K562 (cell line): ENCODE data around the gene INO80. TPM values are rescaled to one million over a fixed set of nuclear protein-coding genes. Genes with fewer than 3 reads are reported as not detected.

Experiments used
- ATAC-seq: fragments of 200-7000 bp; cut with Tn5 transposase; 3 replicates; pipeline ENCODE4 v1.9.1; 2020; ENCODE audit warnings: moderate library complexity
- BruUV-seq: library from RNA; stranded (reverse); fragments of 400-500 nt; replicated peaks from 2 replicates; lab custom pipeline; 2021; lab: Mats Ljungman, UMichigan
- CTCF ChIA-PET: fragments of 300-600 bp; formaldehyde crosslinking; extraction: SDS; loops from one replicate; lab custom pipeline; 2021; ENCODE audit warnings: low intra/inter-chr PET ratio; lab: Yijun Ruan, JAX
- POLR2A ChIA-PET: fragments of 300-600, 350-650 bp; sonication (Branson Sonifier 250); formaldehyde crosslinking; extraction: SDS; loops from one replicate; lab custom pipeline; 2021; ENCODE audit warnings: antibody characterized with exemption, inconsistent platforms; lab: Yijun Ruan, JAX
- DNase-seq, 4 experiments: peaks; one replicate each; pipeline versions ENCODE4 v3.0.0 to v3.0.0-alpha.2; 2011 to 2018; ENCODE audit warnings: low spot score in 3 of 4, mixed read lengths in 3 of 4; ENCODE audit errors: extremely low read depth in 1 of 4
- FAIRE-seq: peaks from 2 replicates; lab custom pipeline; 2011; peaks lifted over from hg19 to GRCh38; lab: Jason Lieb, UNC
- H2AFZ ChIP-seq: 2 replicates; pipeline ENCODE4 v1.6.0; 2011; ENCODE audit warnings: low read depth, low read length, control low read depth, inconsistent platforms
- H3K27ac ChIP-seq: fragments of 200-600 bp; 3 replicates; pipeline ENCODE4 v1.8.0; 2011; ENCODE audit warnings: low read depth, mild to moderate bottlenecking, control low read depth, inconsistent platforms, low read length, moderate library complexity, mixed read lengths; ENCODE audit errors: extremely low read depth
- H3K27me3 ChIP-seq, 2 experiments: fragments of 300-600 bp in 1 of 2; 2 replicates in 1 of 2; 3 replicates in 1 of 2; pipeline versions ENCODE4 v1.6.0 to v1.8.0; 2011; ENCODE audit warnings: inconsistent platforms in 2 of 2, low read length in 2 of 2, mild to moderate bottlenecking in 1 of 2, mixed read lengths in 1 of 2, moderate library complexity in 1 of 2; ENCODE audit not compliant: control insufficient read depth in 2 of 2, insufficient read depth in 2 of 2
- H3K36me3 ChIP-seq: fragments of 300-600 bp; 3 replicates; pipeline ENCODE4 v1.8.0; 2011; ENCODE audit warnings: mild to moderate bottlenecking, low read length, inconsistent platforms; ENCODE audit not compliant: control insufficient read depth, insufficient read depth
- H3K4me1 ChIP-seq, 2 experiments: fragments of 200-600 bp in 1 of 2; replicated peaks in 1 of 2; 2 replicates in 1 of 2; 3 replicates in 1 of 2; pipeline versions ENCODE4 v1.5.1 to v1.8.0; 2011; ENCODE audit warnings: inconsistent platforms in 2 of 2, low read length in 2 of 2, mild to moderate bottlenecking in 1 of 2, mixed read lengths in 1 of 2, moderate library complexity in 1 of 2; ENCODE audit not compliant: control insufficient read depth in 2 of 2, insufficient read depth in 2 of 2
- H3K4me2 ChIP-seq: 2 replicates; pipeline ENCODE4 v1.6.1; 2011; ENCODE audit warnings: low read length, control low read depth, inconsistent platforms, mixed read lengths; ENCODE audit not compliant: insufficient read depth
- H3K4me3 ChIP-seq: fragments of 200-600 bp; sonication (generic), shearing (Covaris generic); 2 replicates; pipeline ENCODE4 v1.5.1; 2016; ENCODE audit warnings: control low read depth, inconsistent platforms
- H3K79me2 ChIP-seq: fragments of 200-600 bp; 3 replicates; pipeline ENCODE4 v1.8.0; 2011; ENCODE audit warnings: low read length, inconsistent platforms; ENCODE audit not compliant: control insufficient read depth, insufficient read depth
- H3K9ac ChIP-seq, 2 experiments: 2 replicates each; pipeline versions ENCODE4 v1.6.0 to v1.6.1; 2011; ENCODE audit warnings: low read depth in 2 of 2, low read length in 2 of 2, control low read depth in 1 of 2, inconsistent platforms in 1 of 2, mild to moderate bottlenecking in 1 of 2, mixed read lengths in 1 of 2; ENCODE audit not compliant: insufficient read depth in 1 of 2
- H3K9me1 ChIP-seq: one replicate; pipeline ENCODE4 v1.6.0; 2011; ENCODE audit warnings: inconsistent platforms, mild to moderate bottlenecking, low read length, moderate library complexity; ENCODE audit not compliant: control insufficient read depth, insufficient read depth
- H3K9me3 ChIP-seq: replicated peaks from 2 replicates; pipeline ENCODE4 v1.5.1; 2011; ENCODE audit warnings: low read depth, low read length, inconsistent platforms; ENCODE audit not compliant: control insufficient read depth, insufficient read depth
- H4K20me1 ChIP-seq: replicated peaks from 2 replicates; pipeline ENCODE4 v1.6.1; 2011; ENCODE audit warnings: low read length, inconsistent platforms, mixed read lengths; ENCODE audit not compliant: control insufficient read depth, insufficient read depth
- CHCHD3 ChIP-seq: fragments of 250-450 bp; sonication (Bioruptor Pico); IDR thresholded peaks from 2 replicates; pipeline ENCODE4 v2.1.2; 2022; ENCODE audit warnings: mild to moderate bottlenecking
- GABPB1 ChIP-seq: sonication (generic); formaldehyde crosslinking; IDR thresholded peaks from 2 replicates; pipeline ENCODE4 v1.8.0; 2022; ENCODE audit warnings: mild to moderate bottlenecking, missing genetic modification reagents
- HNRNPL ChIP-seq: fragments of 200-400 bp; formaldehyde crosslinking; IDR thresholded peaks from 2 replicates; pipeline ENCODE4 v1.6.1; 2017; ENCODE audit warnings: low read depth, mild to moderate bottlenecking, low read length
- KDM4B ChIP-seq, 2 experiments: fragments of 450-650 bp in 1 of 2; sonication (generic) in 1 of 2; IDR thresholded peaks; 2 replicates each; pipeline ENCODE4 v1.6.1; 2016 to 2017; ENCODE audit warnings: borderline replicate concordance in 2 of 2, antibody characterized with exemption in 1 of 2, low read depth in 1 of 2, mild to moderate bottlenecking in 1 of 2
- KLF10 ChIP-seq: fragments of 250-450 bp; sonication (Bioruptor Pico); IDR thresholded peaks from 2 replicates; pipeline ENCODE4 v1.6.1; 2021; ENCODE audit warnings: matching md5 sums
- KLF16 ChIP-seq: IDR thresholded peaks from 2 replicates; pipeline ENCODE4 v1.6.1; 2016; ENCODE audit warnings: antibody characterized with exemption
- MAFG ChIP-seq: fragments of 450-650 bp; conservative IDR thresholded peaks from 2 replicates; pipeline ENCODE4 v1.6.1; 2016; ENCODE audit warnings: missing genetic modification characterization, missing compliant biosample characterization
- MAFK ChIP-seq: IDR thresholded peaks from 2 replicates; pipeline ENCODE4 v1.6.1; 2011; ENCODE audit warnings: low read length, improper control_type of control experiment
- MTF1 ChIP-seq: fragments of 250-450 bp; sonication (Bioruptor Pico); IDR thresholded peaks from 2 replicates; pipeline ENCODE4 v1.9.0; 2021; ENCODE audit warnings: moderate library complexity, mild to moderate bottlenecking, inconsistent platforms, borderline replicate concordance
- NBN ChIP-seq: fragments of 450-650 bp; IDR thresholded peaks from 2 replicates; pipeline ENCODE4 v1.6.1; 2016; ENCODE audit warnings: low read depth, mild to moderate bottlenecking
- NR4A1 ChIP-seq, 2 experiments: fragments of 250-450 bp in 1 of 2; fragments of 450-650 bp in 1 of 2; sonication (Bioruptor Pico) in 1 of 2; IDR thresholded peaks; 2 replicates each; pipeline versions ENCODE4 v1.4.0 to v1.6.1; 2016 to 2020; ENCODE audit warnings: mild to moderate bottlenecking in 2 of 2, missing compliant biosample characterization in 1 of 2, missing genetic modification characterization in 1 of 2, moderate library complexity in 1 of 2
- SIX5 ChIP-seq, 2 experiments: IDR thresholded peaks; 2 replicates each; pipeline ENCODE4 v1.6.1; 2011; ENCODE audit warnings: low read length in 2 of 2, borderline replicate concordance in 1 of 2, low read depth in 1 of 2, mild to moderate bottlenecking in 1 of 2, moderate library complexity in 1 of 2; ENCODE audit not compliant: insufficient read depth in 1 of 2
- SMAD1 ChIP-seq: fragments of 150-350 bp; IDR thresholded peaks from 2 replicates; pipeline ENCODE4 v1.6.1; 2014; ENCODE audit warnings: low read length, low read depth; ENCODE audit not compliant: partially characterized antibody
- SMARCA4 ChIP-seq: fragments of 450-650 bp; IDR thresholded peaks from 2 replicates; pipeline ENCODE4 v1.6.1; 2016
- SP1 ChIP-seq: sonication (generic); formaldehyde crosslinking; IDR thresholded peaks from 2 replicates; pipeline ENCODE4 v1.8.1; 2022; ENCODE audit warnings: mild to moderate bottlenecking, missing genetic modification reagents
- STAT6 ChIP-seq: sonication (generic); formaldehyde crosslinking; IDR thresholded peaks from 2 replicates; pipeline ENCODE4 v1.8.1; 2023; ENCODE audit warnings: mild to moderate bottlenecking, missing genetic modification reagents
- USF2 ChIP-seq: sonication (generic); formaldehyde crosslinking; IDR thresholded peaks from 2 replicates; pipeline ENCODE4 v1.5.0; 2020; ENCODE audit warnings: missing genetic modification reagents
- ZFP1 ChIP-seq: fragments of 450-650 bp; formaldehyde crosslinking; IDR thresholded peaks from 2 replicates; pipeline ENCODE4 v1.4.0; 2020; ENCODE audit warnings: mild to moderate bottlenecking, mixed read lengths
- ZNF212 ChIP-seq: fragments of 450-650 bp; formaldehyde crosslinking; IDR thresholded peaks from 2 replicates; pipeline ENCODE4 v1.4.0; 2020; ENCODE audit warnings: mild to moderate bottlenecking
- ZNF444 ChIP-seq: fragments of 250-450 bp; sonication (Bioruptor Pico); IDR thresholded peaks from 2 replicates; pipeline ENCODE4 v1.4.0; 2020; ENCODE audit warnings: mild to moderate bottlenecking, moderate library complexity
- ZSCAN32 ChIP-seq: fragments of 450-650 bp; formaldehyde crosslinking; IDR thresholded peaks from 2 replicates; pipeline ENCODE4 v1.4.0; 2020; ENCODE audit warnings: mild to moderate bottlenecking, moderate library complexity
- WGBS: fragments of 100-300 bp; shearing (Covaris generic); methylation state at CpG from one replicate; pipeline ENCODE4 v1.1.6; 2016; ENCODE audit warnings: low coverage, mixed read lengths; ENCODE audit not compliant: insufficient coverage; ENCODE audit errors: missing lambda C conversion rate; 5-methylcytosine and 5-hydroxymethylcytosine counted together
- in situ Hi-C: fragments of 300-500 bp; cut with MboI; formaldehyde crosslinking; loops from 4 replicates; pipeline ENCODE4 v1.15.0; 2018; ENCODE audit warnings: inconsistent platforms, mixed read lengths
- intact Hi-C: fragments of 100-400 bp; cut with micrococcal nuclease; formaldehyde crosslinking; loops from 2 replicates; pipeline ENCODE4 v1.14.2; 2022
- polyA plus RNA-seq, 8 experiments: library from polyadenylated mRNA; depleted of rRNA in 4 of 8; stranded (reverse) in 5 of 8; unstranded in 3 of 8; fragments of >200 nt; fragmentation: Nextera tagmentation in 2 of 8; fragmentation: Illumina TruSeq in 1 of 8; extraction: Ambion mirVana in 2 of 8; extraction: Trizol in 1 of 8; gene quantifications; 2 replicates each; pipeline versions ENCODE4 v1.2.1 to v1.2.3, GENCODE V29; 2011 to 2014; ENCODE audit warnings: inconsistent platforms in 1 of 8, missing spikeins in 1 of 8
- total RNA-seq, 7 experiments: library from RNA; depleted of rRNA in 6 of 7; stranded (reverse); fragments of >200 nt in 6 of 7; fragmentation: Illumina TruSeq in 2 of 7; extraction: Trizol in 2 of 7; gene quantifications; 2 replicates each; pipeline versions ENCODE4 v1.2.1 to v1.2.3, GENCODE V29; 2011 to 2021; ENCODE audit warnings: low replicate concordance in 1 of 7

Gene INO80
- total and polyA plus RNA-seq, 9 of the 15 experiments (the other 6 are each of a cell fraction or from before 2014, with no cell fraction given) = 1.1 to 25.7 (median 19.9) TPM

GRCh38 chr15:41085029-41085428 lies 31.1 kb downstream of the INO80 start:
- no peak overlapping the region for H2AFZ ChIP-seq
- H3K9me3 ChIP-seq = no peaks in the 10 kb centered on the region
- in situ Hi-C loops = no loop called here
- FAIRE-seq (no peak), ATAC-seq (no peak), DNase-seq (no peak)
- ChIA-PET CTCF (no interaction called here), POLR2A (interaction anchor here (1.1 kb wide), 1 partner anchor 11 kb away, joined by 3 read pairs; no protein-coding TSS in a partner anchor)
- no TSS peak for BruUV-seq
- WGBS = 95% methylated on average over 3 of the region's 3 CpGs
- peaks cover 90% of the 10 kb centered on the region for H3K36me3 ChIP-seq
- no peak overlapping the region for H3K4me3 ChIP-seq
- intact Hi-C loops = no loop called here
- H3K27me3 ChIP-seq = no peaks in the 10 kb centered on the region
- no peaks in the 10 kb centered on the region for H3K4me1 ChIP-seq
- H3K79me2 ChIP-seq = no peaks in the 10 kb centered on the region
- H3K27ac ChIP-seq = no peak overlapping the region
- no peak overlapping the region for H3K9ac ChIP-seq
- no peaks in the 10 kb centered on the region for H3K9me1 ChIP-seq
- H4K20me1 ChIP-seq = no peaks in the 10 kb centered on the region
- no peak overlapping the region for H3K4me2 ChIP-seq
- TF ChIP-seq USF2 (CRISPR knock-in tag) = no peak
- no peak for TF ChIP-seq NR4A1 (CRISPR knock-in tag; IDR thresholded peaks at IDR 0.05)
- no peak for TF ChIP-seq NR4A1 (tag; IDR thresholded peaks at IDR 0.05)
- TF ChIP-seq KLF16 = no peak
- no peak for TF ChIP-seq CHCHD3
- peak; percentile 37; the same call in 1 of the 2 replicates for TF ChIP-seq MAFK
- TF ChIP-seq NBN = no peak
- no peak for TF ChIP-seq GABPB1 (CRISPR knock-in tag)
- TF ChIP-seq ZNF444 = no peak
- no peak for TF ChIP-seq KLF10
- no peak for TF ChIP-seq HNRNPL
- no peak for TF ChIP-seq SP1 (CRISPR knock-in tag)
- TF ChIP-seq SMAD1 = no peak
- TF ChIP-seq ZSCAN32 (CRISPR knock-in tag) = no peak
- TF ChIP-seq MTF1 (CRISPR knock-in tag) = no peak
- TF ChIP-seq SIX5 (IDR thresholded peaks at IDR 0.05; ENCODE audit: borderline replicate concordance in 1 of 2, insufficient read depth in 1 of 2, low read depth in 1 of 2, low read length in 2 of 2) = no peak
- TF ChIP-seq KDM4B (IDR thresholded peaks at IDR 0.05; ENCODE audit: borderline replicate concordance in 2 of 2, low read depth in 1 of 2) = no peak
- no peak for TF ChIP-seq ZFP1 (CRISPR knock-in tag)
- TF ChIP-seq STAT6 = no peak
- TF ChIP-seq ZNF212 (CRISPR knock-in tag) = no peak
- TF ChIP-seq MAFG = peak; percentile 28; the same call in 1 of the 2 replicates
- no peak for TF ChIP-seq SMARCA4
